Mesendoderm (in vitro differentiated cells): ENCODE data around the gene PGM5.

ENCODE experiments used
- DNase-seq: peaks from one replicate; pipeline ENCODE4 v3.0.0; 2013
- H2AK5ac ChIP-seq: 2 replicates; pipeline ENCODE4 v1.6.1; 2013; ENCODE audit warnings: low read length, inconsistent platforms
- H2BK120ac ChIP-seq: 2 replicates; pipeline ENCODE4 v1.6.1; 2013; ENCODE audit warnings: low read depth, mild to moderate bottlenecking, low read length, moderate library complexity, mixed read lengths
- H2BK15ac ChIP-seq: replicated peaks from 2 replicates; pipeline ENCODE4 v1.6.1; 2013; ENCODE audit warnings: low read depth, mild to moderate bottlenecking, moderate library complexity
- H2BK5ac ChIP-seq: 2 replicates; pipeline ENCODE4 v1.6.1; 2013; ENCODE audit warnings: low read length, inconsistent platforms
- H3K18ac ChIP-seq: 2 replicates; pipeline ENCODE4 v1.6.1; 2013; ENCODE audit warnings: mild to moderate bottlenecking, low read length, mixed read lengths
- H3K23ac ChIP-seq: one replicate; pipeline ENCODE4 v1.6.1; 2013; ENCODE audit warnings: low read length
- H3K27ac ChIP-seq: 2 replicates; pipeline ENCODE4 v1.5.1; 2013; ENCODE audit warnings: low read depth, mild to moderate bottlenecking, inconsistent platforms, low read length, moderate library complexity
- H3K27me3 ChIP-seq: 2 replicates; pipeline ENCODE4 v1.6.1; 2013; ENCODE audit warnings: low read length, control low read depth, mild to moderate bottlenecking, inconsistent platforms; ENCODE audit not compliant: insufficient read depth, poor library complexity
- H3K36me3 ChIP-seq: 2 replicates; pipeline ENCODE4 v1.6.1; 2013; ENCODE audit warnings: low read length, inconsistent platforms; ENCODE audit not compliant: control insufficient read depth, insufficient read depth
- H3K4ac ChIP-seq: one replicate; pipeline ENCODE4 v1.6.1; 2013; ENCODE audit warnings: low read depth, mild to moderate bottlenecking, low read length, moderate library complexity
- H3K4me1 ChIP-seq: 2 replicates; pipeline ENCODE4 v1.6.1; 2013; ENCODE audit warnings: low read depth, low read length, inconsistent platforms; ENCODE audit not compliant: control insufficient read depth
- H3K4me2 ChIP-seq: 2 replicates; pipeline ENCODE4 v1.6.1; 2013; ENCODE audit warnings: low read length
- H3K4me3 ChIP-seq: 2 replicates; pipeline ENCODE4 v1.5.1; 2013; ENCODE audit warnings: mild to moderate bottlenecking, low read length
- H3K56ac ChIP-seq: one replicate; pipeline ENCODE4 v1.6.1; 2013; ENCODE audit warnings: low read length
- H3K79me1 ChIP-seq: 2 replicates; pipeline ENCODE4 v1.6.1; 2013; ENCODE audit warnings: low read length, inconsistent platforms
- H3K79me2 ChIP-seq: 2 replicates; pipeline ENCODE4 v1.6.1; 2013; ENCODE audit warnings: mild to moderate bottlenecking, low read length; ENCODE audit not compliant: control insufficient read depth, insufficient read depth
- H3K9ac ChIP-seq: 2 replicates; pipeline ENCODE4 v1.6.1; 2013; ENCODE audit warnings: low read length, inconsistent platforms
- H4K5ac ChIP-seq: one replicate; pipeline ENCODE4 v1.6.1; 2013; ENCODE audit warnings: low read length
- H4K8ac ChIP-seq: one replicate; pipeline ENCODE4 v1.6.1; 2013; ENCODE audit warnings: low read depth, mild to moderate bottlenecking, control low read depth, low read length, moderate library complexity
- WGBS: extraction: QIAGEN DNeasy Blood & Tissue Kit; methylation state at CpG from one replicate; pipeline ENCODE4 v1.1.7; 2013; ENCODE audit warnings: low lambda C conversion rate, missing lambda C conversion rate; ENCODE audit not compliant: insufficient coverage; ENCODE audit errors: extremely low coverage; 5-methylcytosine and 5-hydroxymethylcytosine counted together

The PGM5 gene

DNA sequence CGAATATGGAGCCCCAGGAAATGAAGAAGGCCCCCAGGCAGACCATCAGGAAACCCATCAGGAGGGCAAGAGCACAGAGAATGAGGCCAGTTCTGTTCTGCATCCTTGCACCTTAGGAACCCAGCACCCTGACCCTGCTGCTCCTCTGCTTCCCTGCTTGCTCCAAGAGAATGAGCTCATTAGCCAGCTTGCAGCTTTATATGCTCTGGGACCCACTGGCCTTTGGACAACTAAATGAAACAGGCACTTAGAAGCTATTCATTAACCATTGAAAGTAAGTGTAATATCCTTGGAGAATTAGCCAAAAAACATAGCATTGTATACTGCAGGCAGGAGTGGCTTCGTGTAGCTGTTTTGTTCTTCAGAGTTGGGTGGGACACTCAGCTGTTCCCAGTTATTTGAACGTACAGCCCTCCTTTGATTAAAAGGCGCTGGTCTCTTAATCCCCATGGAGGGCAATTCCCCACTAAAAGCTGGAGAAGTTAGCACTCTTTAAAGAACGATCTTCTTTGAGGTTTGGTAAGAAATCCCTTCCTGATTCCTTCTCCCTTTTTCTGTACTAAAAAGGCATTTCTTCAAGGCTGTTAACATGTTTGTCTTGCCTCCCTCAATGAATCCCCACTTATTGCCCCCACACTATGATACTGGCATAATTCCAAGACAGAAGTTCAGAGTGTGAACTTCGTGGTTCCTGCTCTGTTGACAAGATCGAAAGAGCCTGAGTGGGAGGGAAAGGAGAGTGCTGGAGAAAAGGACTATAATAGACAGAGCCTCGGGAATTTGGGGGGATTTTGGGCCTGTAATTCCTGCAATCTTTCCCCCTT, 184.5 kb downstream of the PGM5 start, which contains the start of gene TMEM252:
Gene TMEM252, minus strand, starts transcription at position 172 of the 824 bp plus-strand sequence. Its CDS starts 69 bp downstream, at position 103.
- no peak within 1 kb of the TSS for H2BK15ac ChIP-seq
- H3K4ac ChIP-seq = no peak within 1 kb of the TSS
- no peak within 1 kb of the TSS for H3K4me3 ChIP-seq
- H4K8ac ChIP-seq = no peak within 1 kb of the TSS
- no peaks in the 10 kb centered on the region for H3K4me1 ChIP-seq
- H3K79me1 ChIP-seq = no peaks in the 10 kb centered on the region
- no peak within 1 kb of the TSS for H2AK5ac ChIP-seq
- no peak for DNase-seq
- no peak within 1 kb of the TSS for H4K5ac ChIP-seq
- no peaks in the 10 kb centered on the region for H3K36me3 ChIP-seq
- H3K4me2 ChIP-seq = no peak within 1 kb of the TSS
- no peaks in the 10 kb centered on the region for H3K79me2 ChIP-seq
- no peak within 1 kb of the TSS for H3K27ac ChIP-seq
- no peak within 1 kb of the TSS for H2BK120ac ChIP-seq
- WGBS = no CpG with 5 or more reads among the region's 8 CpGs
- H3K56ac ChIP-seq = no peak within 1 kb of the TSS
- no peak within 1 kb of the TSS for H3K9ac ChIP-seq
- H3K23ac ChIP-seq = no peak within 1 kb of the TSS
- H3K18ac ChIP-seq = no peak within 1 kb of the TSS
- H3K27me3 ChIP-seq = no peaks in the 10 kb centered on the region
- H2BK5ac ChIP-seq = no peak within 1 kb of the TSS

DNA sequence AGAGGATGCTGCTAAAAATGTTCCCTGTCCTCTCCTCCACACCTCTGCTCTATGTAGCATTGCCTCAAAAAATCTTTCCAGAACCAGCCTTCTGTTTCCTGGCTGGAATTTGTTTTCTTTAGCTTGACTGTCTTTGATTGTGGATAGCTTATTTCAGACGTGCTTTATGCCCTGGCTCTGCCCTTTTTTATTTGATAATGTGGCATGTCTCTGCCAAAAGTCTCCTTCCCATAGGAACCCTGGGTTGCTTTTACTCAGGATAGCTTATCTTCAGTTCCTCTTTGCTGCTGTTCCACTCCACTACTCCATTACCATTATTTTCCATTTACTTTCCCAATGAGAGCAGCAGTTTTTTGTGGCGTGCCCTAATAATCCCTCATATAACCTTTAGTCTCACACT, 185.2 kb downstream of the PGM5 start:
- Histone ChIP-seq H3K27me3 (no peaks in the 10 kb centered on the region), H3K4ac (no peak overlapping the region), H3K36me3 (no peaks in the 10 kb centered on the region), H3K56ac (no peak overlapping the region), H2BK120ac (no peak overlapping the region), H3K4me2 (no peak overlapping the region), H3K4me1 (no peaks in the 10 kb centered on the region), H2BK5ac (no peak overlapping the region), H3K79me2 (no peaks in the 10 kb centered on the region), H4K8ac (no peak overlapping the region), H3K79me1 (no peaks in the 10 kb centered on the region), H3K4me3 (no peak overlapping the region), H3K23ac (no peak overlapping the region), H3K18ac (no peak overlapping the region), H4K5ac (no peak overlapping the region), H3K27ac (no peak overlapping the region), H3K9ac (no peak overlapping the region), H2BK15ac (no peak overlapping the region), H2AK5ac (no peak overlapping the region)
- no CpG with 5 or more reads among the region's 2 CpGs for WGBS
- DNase-seq = no peak

DNA sequence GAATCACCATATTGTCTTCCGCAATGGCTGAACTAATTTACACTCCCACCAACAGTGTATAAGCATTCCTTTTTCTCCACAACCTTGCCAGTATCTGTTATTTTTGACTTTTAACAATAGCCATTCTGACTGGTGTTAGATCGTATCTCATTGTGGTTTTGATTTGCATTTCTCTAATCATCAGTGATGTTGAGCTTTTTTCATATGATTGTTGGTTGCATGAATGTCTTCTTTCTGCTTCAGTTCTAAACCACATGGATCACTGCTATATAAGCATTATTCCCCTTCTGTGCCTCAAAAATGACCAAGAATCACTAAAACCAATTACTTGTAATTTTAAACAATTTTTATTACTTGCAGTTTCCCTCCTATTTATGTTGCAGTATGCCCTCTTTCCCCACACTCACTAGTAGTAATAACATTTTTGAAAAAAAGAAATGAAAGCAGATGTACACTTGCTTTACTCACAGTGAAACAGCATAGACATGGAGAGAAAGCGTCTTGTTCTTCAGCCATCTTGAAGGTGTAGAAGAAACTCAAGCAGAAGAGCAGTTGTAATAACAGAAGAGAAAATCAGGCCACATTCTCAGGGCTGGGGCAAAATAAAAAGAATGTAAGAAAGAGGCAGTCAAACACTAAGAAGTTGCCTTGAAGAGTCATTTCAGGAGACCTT, 188.8 kb downstream of the PGM5 start:
- Histone ChIP-seq H4K5ac (no peak overlapping the region), H3K27ac (no peak overlapping the region), H3K9ac (no peak overlapping the region), H3K27me3 (no peaks in the 10 kb centered on the region), H2BK5ac (no peak overlapping the region), H3K79me2 (no peaks in the 10 kb centered on the region), H2BK120ac (no peak overlapping the region), H3K4me1 (no peaks in the 10 kb centered on the region), H2AK5ac (no peak overlapping the region), H3K79me1 (no peaks in the 10 kb centered on the region), H2BK15ac (no peak overlapping the region), H3K23ac (no peak overlapping the region), H3K4me3 (no peak overlapping the region), H3K56ac (no peak overlapping the region), H3K4ac (no peak overlapping the region), H3K18ac (no peak overlapping the region), H3K4me2 (no peak overlapping the region), H3K36me3 (no peaks in the 10 kb centered on the region), H4K8ac (no peak overlapping the region)
- DNase-seq = no peak
- WGBS = no CpG with 5 or more reads among the region's 3 CpGs

DNA sequence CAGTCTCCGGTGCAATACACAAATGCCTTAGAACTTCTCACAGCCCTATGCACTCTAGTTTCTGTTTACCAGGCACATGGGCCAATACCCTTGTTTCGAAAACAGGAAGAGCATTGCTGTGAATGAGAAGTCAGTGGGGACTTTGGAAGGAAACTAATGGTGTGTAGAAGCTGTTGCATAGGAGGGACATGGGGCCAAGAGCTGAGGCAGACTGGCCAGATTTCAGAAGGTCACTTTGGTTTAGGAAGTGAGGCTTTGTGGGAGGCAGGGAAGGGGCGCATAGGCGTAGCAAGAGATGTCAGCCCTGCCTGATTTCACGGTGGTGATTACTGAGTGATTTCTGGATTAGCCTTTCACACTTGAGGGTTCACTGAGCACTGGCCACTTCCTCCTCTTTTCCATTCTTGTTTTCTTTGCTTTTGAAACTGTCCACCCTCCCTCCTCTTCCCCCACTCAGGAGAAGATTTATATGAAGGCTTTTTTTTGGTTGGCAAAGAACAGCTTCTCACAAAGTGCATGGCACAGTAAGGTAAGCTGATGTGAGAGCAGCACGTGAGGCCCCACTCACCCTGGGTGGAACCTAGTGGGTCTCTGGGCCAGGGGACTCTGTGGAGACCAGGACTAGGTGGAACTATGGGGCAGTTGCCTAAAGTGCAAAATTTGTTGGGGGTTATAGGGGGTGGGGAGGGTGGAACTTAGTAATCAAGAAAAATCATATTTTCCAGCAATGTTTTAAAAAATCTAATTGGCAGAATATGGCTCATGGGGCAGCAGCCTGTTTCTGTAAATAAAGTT, 190.4 kb downstream of the PGM5 start:
- Histone ChIP-seq H4K5ac (no peak overlapping the region), H2BK120ac (no peak overlapping the region), H3K18ac (no peak overlapping the region), H3K79me1 (no peaks in the 10 kb centered on the region), H3K27me3 (no peaks in the 10 kb centered on the region), H3K9ac (no peak overlapping the region), H3K36me3 (no peaks in the 10 kb centered on the region), H3K4me3 (no peak overlapping the region), H2BK15ac (no peak overlapping the region), H3K27ac (no peak overlapping the region), H3K4me1 (no peaks in the 10 kb centered on the region), H2BK5ac (no peak overlapping the region), H2AK5ac (no peak overlapping the region), H3K4ac (no peak overlapping the region), H3K56ac (no peak overlapping the region), H4K8ac (no peak overlapping the region), H3K79me2 (no peaks in the 10 kb centered on the region), H3K4me2 (no peak overlapping the region), H3K23ac (no peak overlapping the region)
- WGBS = no CpG with 5 or more reads among the region's 6 CpGs
- no peak for DNase-seq

DNA sequence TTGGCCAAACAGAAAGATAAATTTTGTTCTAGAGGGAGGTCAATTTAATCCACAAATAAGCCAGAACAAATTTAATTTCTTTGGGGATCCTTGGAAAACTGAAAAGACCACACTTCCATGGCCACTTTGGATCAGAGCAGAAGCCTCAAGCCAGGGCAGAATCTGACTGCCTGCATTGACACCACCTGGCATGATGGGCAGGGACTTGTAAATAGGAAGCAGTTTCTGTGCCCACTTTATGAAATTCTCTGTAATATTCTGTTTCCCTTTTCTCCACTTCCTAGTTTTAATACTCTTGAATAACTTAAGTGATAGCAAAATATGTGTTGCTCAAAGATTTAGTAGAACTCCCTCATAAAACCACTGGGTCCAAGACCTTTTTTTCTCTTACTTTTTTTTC, 191.0 kb downstream of the PGM5 start:
- H3K56ac ChIP-seq = no peak overlapping the region
- H3K9ac ChIP-seq = no peak overlapping the region
- H3K27ac ChIP-seq = no peak overlapping the region
- H3K4me2 ChIP-seq = no peak overlapping the region
- no peaks in the 10 kb centered on the region for H3K4me1 ChIP-seq
- no peak overlapping the region for H2BK15ac ChIP-seq
- no peak overlapping the region for H2AK5ac ChIP-seq
- H2BK5ac ChIP-seq = no peak overlapping the region
- no peak overlapping the region for H4K5ac ChIP-seq
- no peak overlapping the region for H3K18ac ChIP-seq
- no peak overlapping the region for H3K4ac ChIP-seq
- no peak for DNase-seq
- H3K36me3 ChIP-seq = no peaks in the 10 kb centered on the region
- no peaks in the 10 kb centered on the region for H3K79me1 ChIP-seq
- H3K4me3 ChIP-seq = no peak overlapping the region
- H3K79me2 ChIP-seq = no peaks in the 10 kb centered on the region
- H4K8ac ChIP-seq = no peak overlapping the region
- H3K27me3 ChIP-seq = no peaks in the 10 kb centered on the region
- H3K23ac ChIP-seq = no peak overlapping the region
- H2BK120ac ChIP-seq = no peak overlapping the region
